Activated CD4-positive, alpha-beta T cell treated with anti-CD3 and anti-CD28 coated beads for 36 hours (primary cell): ENCODE measurements around the gene CSRNP3. TPM values are rescaled to one million over a fixed set of nuclear protein-coding genes. Genes with fewer than 3 reads are reported as not detected.

Source experiments
- ATAC-seq: fragments of 200-7000 bp; cut with Tn5 transposase; one replicate; pipeline ENCODE4 v1.10.0; 2021; ENCODE audit warnings: mild to moderate bottlenecking, moderate library complexity
- CTCF ChIA-PET: fragments of 350-600 bp; sonication (Branson Sonifier 250); formaldehyde crosslinking; loops from one replicate; lab custom pipeline; 2021; ENCODE audit warnings: antibody characterized with exemption; lab: Charles Lee
- POLR2A ChIA-PET: fragments of 350-600 bp; sonication (Branson Sonifier 250); formaldehyde crosslinking; loops from one replicate; lab custom pipeline; 2021; ENCODE audit warnings: antibody characterized with exemption, inconsistent platforms; lab: Charles Lee
- DNase-seq: peaks from one replicate; pipeline ENCODE4 v3.0.0-alpha.2; 2020
- H3K27ac Mint-ChIP-seq: one replicate; pipeline ENCODE4 v1.8.0; 2021; ENCODE audit warnings: mixed read lengths
- H3K27me3 Mint-ChIP-seq: one replicate; pipeline ENCODE4 v1.8.0; 2021; ENCODE audit warnings: mixed read lengths
- H3K36me3 Mint-ChIP-seq: one replicate; pipeline ENCODE4 v1.8.0; 2021; ENCODE audit warnings: low read depth, mixed read lengths
- H3K4me1 Mint-ChIP-seq: one replicate; pipeline ENCODE4 v1.8.0; 2021; ENCODE audit warnings: mixed read lengths
- H3K4me3 Mint-ChIP-seq: one replicate; pipeline ENCODE4 v1.8.0; 2021; ENCODE audit warnings: mild to moderate bottlenecking, moderate library complexity, mixed read lengths
- H3K9me3 Mint-ChIP-seq: one replicate; pipeline ENCODE4 v1.8.0; 2021; ENCODE audit warnings: low read depth, mixed read lengths
- intact Hi-C, 2 experiments: fragments of 100-400 bp; cut with DNase I in 1 of 2; cut with micrococcal nuclease in 1 of 2; formaldehyde crosslinking; loops; one replicate each; pipeline versions ENCODE4 v1.14.2 to v1.15.1; 2022 to 2024; cut with DNase I, micrococcal nuclease
- total RNA-seq, 2 experiments: library from RNA; stranded (reverse); gene quantifications; one replicate each; pipeline ENCODE4 v1.2.3, GENCODE V29; 2021

CSRNP3 gene
- total RNA-seq, 2 experiments from 2014 or later = not detected

GRCh38 chr2:165547900-165548299 is 78.4 kb downstream of the CSRNP3 start:
- intact Hi-C loops = no loop called here
- Mint-ChIP-seq H3K36me3 (no peaks in the 10 kb centered on the region), H3K27me3 (no peaks in the 10 kb centered on the region), H3K4me3 (no peak overlapping the region), H3K27ac (no peak overlapping the region), H3K4me1 (no peaks in the 10 kb centered on the region), H3K9me3 (no peaks in the 10 kb centered on the region)
- ATAC-seq = no peak
- ChIA-PET CTCF (no interaction called here), POLR2A (no interaction called here)
- no peak for DNase-seq

GRCh38 chr2:165549619-165550018 is 80.1 kb downstream of the CSRNP3 start:
- ChIA-PET POLR2A (no interaction called here), CTCF (no interaction called here)
- no peak for DNase-seq
- Mint-ChIP-seq H3K9me3 (no peaks in the 10 kb centered on the region), H3K27ac (no peak overlapping the region), H3K4me3 (no peak overlapping the region), H3K36me3 (no peaks in the 10 kb centered on the region), H3K27me3 (no peaks in the 10 kb centered on the region), H3K4me1 (no peaks in the 10 kb centered on the region)
- no peak for ATAC-seq
- intact Hi-C loops = no loop called here

GRCh38 chr2:165558832-165559231 is 89.3 kb downstream of the CSRNP3 start:
- ChIA-PET CTCF (no interaction called here), POLR2A (no interaction called here)
- intact Hi-C loops = no loop called here
- Mint-ChIP-seq H3K4me1 (no peaks in the 10 kb centered on the region), H3K4me3 (no peak overlapping the region), H3K27ac (no peak overlapping the region), H3K9me3 (no peaks in the 10 kb centered on the region), H3K36me3 (no peaks in the 10 kb centered on the region), H3K27me3 (peaks cover 2% of the 10 kb centered on the region)
- no peak for DNase-seq
- no peak for ATAC-seq

DNA sequence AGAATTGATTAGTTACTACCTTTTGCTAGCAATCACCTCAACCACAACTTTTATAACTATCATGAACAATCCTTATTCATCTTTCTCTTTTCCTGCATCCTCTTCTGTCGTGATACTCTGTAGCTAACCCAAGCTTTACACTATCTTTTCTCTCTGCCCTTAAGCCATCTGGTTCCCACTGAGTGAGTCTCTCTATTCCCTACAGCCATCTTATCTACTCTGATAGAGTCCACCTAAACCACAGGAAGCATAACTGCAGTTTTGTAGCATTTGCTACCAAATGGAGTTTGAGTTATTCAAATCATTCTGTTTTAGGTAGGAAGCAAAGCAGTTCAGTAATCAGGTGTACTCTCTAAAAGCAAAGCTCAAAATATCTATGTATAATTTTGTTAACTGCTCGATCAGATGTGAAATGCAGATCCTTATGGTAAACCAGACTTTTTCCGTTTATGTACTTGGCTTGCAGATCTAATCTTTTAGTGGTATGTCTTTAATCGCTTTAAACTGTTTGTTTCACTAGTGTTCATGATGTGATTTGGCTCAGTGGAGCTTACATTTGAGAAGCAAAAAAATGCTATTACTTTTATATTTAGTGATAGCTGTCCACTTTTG is 91.0 kb downstream of the CSRNP3 start:
- Mint-ChIP-seq H3K4me3 (no peak overlapping the region), H3K36me3 (no peaks in the 10 kb centered on the region), H3K27me3 (peaks cover 2% of the 10 kb centered on the region), H3K4me1 (no peaks in the 10 kb centered on the region), H3K9me3 (no peaks in the 10 kb centered on the region), H3K27ac (no peak overlapping the region)
- no peak for ATAC-seq
- CTCF ChIA-PET = interaction anchor here (1.3 kb wide), 1 partner anchor 25 kb away, joined by 3 read pairs; no protein-coding TSS in a partner anchor
- intact Hi-C loops = loop anchor here (5.0 to 10.0 kb wide), 2 partner anchors 156 to 158 kb away; no protein-coding TSS in a partner anchor
- no peak for DNase-seq
- POLR2A ChIA-PET = no interaction called here

GRCh38 chr2:165561516-165561915 is 92.0 kb downstream of the CSRNP3 start:
- Mint-ChIP-seq H3K9me3 (no peaks in the 10 kb centered on the region), H3K4me3 (no peak overlapping the region), H3K4me1 (no peaks in the 10 kb centered on the region), H3K27me3 (peaks cover 2% of the 10 kb centered on the region), H3K27ac (no peak overlapping the region), H3K36me3 (no peaks in the 10 kb centered on the region)
- CTCF ChIA-PET = interaction anchor here (1.3 kb wide), 1 partner anchor 26 kb away, joined by 3 read pairs; no protein-coding TSS in a partner anchor
- intact Hi-C loops = loop anchor here (5.0 to 10.0 kb wide), 2 partner anchors 157 to 159 kb away; no protein-coding TSS in a partner anchor
- POLR2A ChIA-PET = no interaction called here
- ATAC-seq (no peak), DNase-seq (no peak)

GRCh38 chr2:165562233-165562632 is 92.7 kb downstream of the CSRNP3 start:
- intact Hi-C loops = loop anchor here (5.0 to 10.0 kb wide), 2 partner anchors 157 to 160 kb away; no protein-coding TSS in a partner anchor
- ChIA-PET CTCF (interaction anchor here (1.4 kb wide), 1 partner anchor 160 kb away, joined by 5 read pairs; no protein-coding TSS in a partner anchor), POLR2A (no interaction called here)
- DNase-seq (no peak), ATAC-seq (no peak)
- no peaks in the 10 kb centered on the region for H3K36me3 Mint-ChIP-seq
- H3K9me3 Mint-ChIP-seq = no peaks in the 10 kb centered on the region
- no peak overlapping the region for H3K27ac Mint-ChIP-seq
- H3K27me3 Mint-ChIP-seq = peaks cover 2% of the 10 kb centered on the region
- no peaks in the 10 kb centered on the region for H3K4me1 Mint-ChIP-seq
- no peak overlapping the region for H3K4me3 Mint-ChIP-seq

DNA sequence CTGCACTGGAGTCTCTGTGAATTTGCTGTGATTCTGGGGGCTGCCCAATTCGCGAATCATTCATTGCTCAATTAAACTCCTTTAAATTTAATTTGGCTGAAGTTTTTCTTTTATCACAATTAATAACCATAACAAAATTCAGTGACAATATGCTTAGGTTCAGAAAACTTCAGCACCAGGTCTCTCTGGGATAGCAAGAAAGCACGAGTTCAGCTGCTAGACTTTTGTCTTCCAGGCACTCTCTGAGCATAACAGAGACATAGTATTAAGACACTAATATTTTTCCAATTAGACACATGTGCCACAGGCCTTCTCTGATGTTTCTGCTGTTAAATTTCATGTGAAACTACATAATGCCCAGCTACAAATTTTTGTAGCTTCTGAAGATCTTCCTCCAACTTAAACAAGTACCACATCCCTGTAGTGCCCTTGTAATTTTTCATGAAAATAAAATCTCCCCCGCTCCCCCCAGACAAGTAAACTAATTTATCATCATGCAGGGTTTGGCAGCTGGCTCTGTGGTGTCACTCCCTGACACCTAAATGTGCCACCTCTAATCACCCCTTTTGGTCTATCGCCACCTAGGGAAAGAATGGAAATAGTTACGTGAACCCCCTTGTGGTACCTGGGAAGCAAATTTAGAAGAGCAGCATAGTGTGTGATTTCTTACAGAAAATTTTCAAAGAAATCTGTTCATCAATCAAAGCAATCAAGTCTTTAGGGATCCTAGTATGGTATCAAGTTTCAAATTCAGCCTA is 94.1 kb downstream of the CSRNP3 start:
- ChIA-PET CTCF (interaction anchor here (0.6 to 1.4 kb wide), 4 partner anchors 8 to 551 kb away, joined by 3 to 5 read pairs (median 4); no protein-coding TSS in a partner anchor), POLR2A (no interaction called here)
- peaks cover 2% of the 10 kb centered on the region for H3K27me3 Mint-ChIP-seq

GRCh38 chr2:165566008-165566407 is 96.5 kb downstream of the CSRNP3 start:
- no peak overlapping the region for H3K27ac Mint-ChIP-seq
- intact Hi-C loops = loop anchor here in 1 of 2 experiments (10.0 kb wide), 1 partner anchor 161 kb away; no protein-coding TSS in a partner anchor
- H3K36me3 Mint-ChIP-seq = no peaks in the 10 kb centered on the region
- no peaks in the 10 kb centered on the region for H3K9me3 Mint-ChIP-seq
- no peaks in the 10 kb centered on the region for H3K4me1 Mint-ChIP-seq
- ChIA-PET CTCF (no interaction called here), POLR2A (no interaction called here)
- no peaks in the 10 kb centered on the region for H3K27me3 Mint-ChIP-seq
- no peak overlapping the region for H3K4me3 Mint-ChIP-seq
- ATAC-seq (no peak), DNase-seq (no peak)

More for the DNA sequence above, 94.1 kb downstream of the CSRNP3 start:
- no peaks in the 10 kb centered on the region for H3K9me3 Mint-ChIP-seq
- DNase-seq (no peak), ATAC-seq (no peak)
- no peak overlapping the region for H3K4me3 Mint-ChIP-seq
- no peak overlapping the region for H3K27ac Mint-ChIP-seq
- intact Hi-C loops = loop anchor here (5.0 to 10.0 kb wide), 2 partner anchors 159 to 161 kb away; no protein-coding TSS in a partner anchor
- no peaks in the 10 kb centered on the region for H3K4me1 Mint-ChIP-seq
- no peaks in the 10 kb centered on the region for H3K36me3 Mint-ChIP-seq

DNA sequence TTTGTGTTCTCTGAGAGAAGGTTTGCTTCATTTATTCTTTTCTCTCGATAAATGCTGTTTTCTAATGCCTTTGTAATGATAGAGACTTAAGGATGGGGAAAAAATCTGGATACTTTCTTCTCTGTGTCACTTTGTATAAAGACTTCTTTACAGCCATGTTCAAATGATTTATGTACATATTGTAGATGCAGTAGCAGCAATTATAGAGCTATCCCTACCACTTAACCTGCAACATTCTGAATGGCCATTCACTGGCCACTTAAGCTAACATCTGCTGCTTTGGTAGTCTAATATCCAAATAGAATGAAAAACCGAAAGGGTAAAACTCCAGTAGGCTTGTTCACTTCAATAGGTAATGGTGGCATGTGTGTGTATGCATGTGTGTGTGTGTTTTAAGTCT is 97.8 kb downstream of the CSRNP3 start:
- no peak overlapping the region for H3K4me3 Mint-ChIP-seq
- H3K27ac Mint-ChIP-seq = no peak overlapping the region
- H3K36me3 Mint-ChIP-seq = no peaks in the 10 kb centered on the region
- DNase-seq (no peak), ATAC-seq (no peak)
- H3K9me3 Mint-ChIP-seq = no peaks in the 10 kb centered on the region
- H3K4me1 Mint-ChIP-seq = no peaks in the 10 kb centered on the region
- ChIA-PET CTCF (no interaction called here), POLR2A (no interaction called here)
- H3K27me3 Mint-ChIP-seq = no peaks in the 10 kb centered on the region
- intact Hi-C loops = loop anchor here in 1 of 2 experiments (10.0 kb wide), 1 partner anchor 162 kb away; no protein-coding TSS in a partner anchor

DNA sequence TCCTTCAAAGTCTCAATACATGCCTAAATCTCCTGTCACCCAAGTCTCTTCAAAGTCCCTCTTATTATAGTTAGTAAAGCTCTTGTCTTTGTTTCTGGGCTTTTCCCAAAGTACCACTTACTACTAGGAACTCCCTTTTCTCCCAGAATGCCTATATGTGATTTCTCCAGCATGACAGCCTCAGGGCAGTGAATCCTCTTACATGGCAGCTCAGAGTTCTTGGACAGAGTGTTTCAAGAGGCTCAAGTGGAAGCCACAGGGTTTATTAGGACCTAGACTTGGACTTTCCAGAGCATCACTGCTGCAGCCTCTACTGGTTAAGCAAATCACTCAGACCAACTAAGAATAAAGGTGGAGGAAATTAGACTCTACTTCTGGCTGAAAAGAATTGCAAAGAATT is 98.9 kb downstream of the CSRNP3 start:
- ChIA-PET CTCF (no interaction called here), POLR2A (no interaction called here)
- no peaks in the 10 kb centered on the region for H3K9me3 Mint-ChIP-seq
- H3K4me1 Mint-ChIP-seq = no peaks in the 10 kb centered on the region
- H3K36me3 Mint-ChIP-seq = no peaks in the 10 kb centered on the region
- no peak for ATAC-seq
- H3K27me3 Mint-ChIP-seq = no peaks in the 10 kb centered on the region
- DNase-seq = no peak
- H3K27ac Mint-ChIP-seq = no peak overlapping the region
- no peak overlapping the region for H3K4me3 Mint-ChIP-seq
- intact Hi-C loops = loop anchor here in 1 of 2 experiments (10.0 kb wide), 1 partner anchor 164 kb away; no protein-coding TSS in a partner anchor

- Mint-ChIP-seq H3K27ac (no peak overlapping the region), H3K27me3 (no peaks in the 10 kb centered on the region), H3K36me3 (no peaks in the 10 kb centered on the region), H3K9me3 (no peaks in the 10 kb centered on the region), H3K4me1 (no peaks in the 10 kb centered on the region), H3K4me3 (no peak overlapping the region)
- intact Hi-C loops = no loop called here
- ChIA-PET POLR2A (no interaction called here), CTCF (no interaction called here)
- ATAC-seq = no peak
- DNase-seq = no peak
Measured at GRCh38 chr2:165571477-165571876, 102.0 kb downstream of the CSRNP3 start.
